Stomach (tissue), 4 donors: ENCODE data around the gene L3MBTL4.

Experiments used
- POLR2AphosphoS5 ChIP-seq, 3 donors: sonication (generic); formaldehyde crosslinking; IDR thresholded peaks; one replicate each; pipeline ENCODE4 v1.6.1; 2016; ENCODE audit warnings: antibody characterized with exemption in 3 of 3
- TF ChIP-seq, protein P1 (sequence below), 7 experiments: fragments of 450-650 bp in 4 of 7; fragments of 200-600 bp in 3 of 7; sonication (generic) in 3 of 7; IDR thresholded peaks; one replicate each; pipeline ENCODE4 v1.5.1; 2016 to 2019; ENCODE audit warnings: antibody characterized with exemption in 7 of 7, control low read depth in 2 of 7, mild to moderate bottlenecking in 1 of 7

- TF ChIP-seq, protein P1, sequence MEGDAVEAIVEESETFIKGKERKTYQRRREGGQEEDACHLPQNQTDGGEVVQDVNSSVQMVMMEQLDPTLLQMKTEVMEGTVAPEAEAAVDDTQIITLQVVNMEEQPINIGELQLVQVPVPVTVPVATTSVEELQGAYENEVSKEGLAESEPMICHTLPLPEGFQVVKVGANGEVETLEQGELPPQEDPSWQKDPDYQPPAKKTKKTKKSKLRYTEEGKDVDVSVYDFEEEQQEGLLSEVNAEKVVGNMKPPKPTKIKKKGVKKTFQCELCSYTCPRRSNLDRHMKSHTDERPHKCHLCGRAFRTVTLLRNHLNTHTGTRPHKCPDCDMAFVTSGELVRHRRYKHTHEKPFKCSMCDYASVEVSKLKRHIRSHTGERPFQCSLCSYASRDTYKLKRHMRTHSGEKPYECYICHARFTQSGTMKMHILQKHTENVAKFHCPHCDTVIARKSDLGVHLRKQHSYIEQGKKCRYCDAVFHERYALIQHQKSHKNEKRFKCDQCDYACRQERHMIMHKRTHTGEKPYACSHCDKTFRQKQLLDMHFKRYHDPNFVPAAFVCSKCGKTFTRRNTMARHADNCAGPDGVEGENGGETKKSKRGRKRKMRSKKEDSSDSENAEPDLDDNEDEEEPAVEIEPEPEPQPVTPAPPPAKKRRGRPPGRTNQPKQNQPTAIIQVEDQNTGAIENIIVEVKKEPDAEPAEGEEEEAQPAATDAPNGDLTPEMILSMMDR (IDR thresholded peaks at IDR 0.05) = no peak
- TF ChIP-seq POLR2AphosphoS5 (IDR thresholded peaks at IDR 0.05) = no peak
Measured at GRCh38 chr18:5974696-5975095, 440.0 kb downstream of the L3MBTL4 start.
